IMR-90 (cell line): Measurements from ENCODE around the gene SPACA7.

Experiments
- POLR2A ChIP-seq: IDR thresholded peaks from 2 replicates; pipeline ENCODE4 v1.6.1; 2012; ENCODE audit warnings: mild to moderate bottlenecking, low read depth, low read length
- SMC3 ChIP-seq: fragments of 150-350 bp; IDR thresholded peaks from 2 replicates; pipeline ENCODE4 v1.6.1; 2016; ENCODE audit warnings: low read depth, mild to moderate bottlenecking, antibody characterized with exemption, low read length, moderate library complexity
- TF ChIP-seq, protein P1 (sequence below): conservative IDR thresholded peaks from 2 replicates; pipeline ENCODE4 v1.5.1; 2012; ENCODE audit warnings: mild to moderate bottlenecking, low read depth, low read length, improper control_type of control experiment
- TF ChIP-seq, protein P2 (sequence below): fragments of 150-350 bp; IDR thresholded peaks from 2 replicates; pipeline ENCODE4 v1.6.1; 2017; ENCODE audit warnings: mild to moderate bottlenecking, antibody characterized with exemption, low read length, low read depth

DNA sequence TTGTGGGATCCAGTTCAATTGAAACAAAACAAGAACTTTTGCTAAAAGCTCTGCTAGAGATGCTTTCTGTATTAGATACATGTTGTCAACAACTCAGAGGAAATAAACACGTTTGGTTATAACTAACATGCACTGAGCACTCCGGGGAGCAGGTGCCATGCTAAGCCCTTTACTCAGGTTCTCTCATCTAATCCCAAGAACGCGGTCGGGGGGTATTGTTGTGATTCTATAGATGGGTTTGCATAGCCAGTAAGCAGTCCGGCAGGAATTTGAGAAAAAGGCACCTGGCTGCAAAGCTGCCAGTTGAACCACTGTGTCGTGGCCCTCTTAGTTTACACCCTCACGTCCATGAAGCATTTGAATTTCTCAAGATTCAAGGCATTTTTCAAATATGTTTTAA, 24.3 kb upstream of the SPACA7 start:
- TF ChIP-seq, protein P1, sequence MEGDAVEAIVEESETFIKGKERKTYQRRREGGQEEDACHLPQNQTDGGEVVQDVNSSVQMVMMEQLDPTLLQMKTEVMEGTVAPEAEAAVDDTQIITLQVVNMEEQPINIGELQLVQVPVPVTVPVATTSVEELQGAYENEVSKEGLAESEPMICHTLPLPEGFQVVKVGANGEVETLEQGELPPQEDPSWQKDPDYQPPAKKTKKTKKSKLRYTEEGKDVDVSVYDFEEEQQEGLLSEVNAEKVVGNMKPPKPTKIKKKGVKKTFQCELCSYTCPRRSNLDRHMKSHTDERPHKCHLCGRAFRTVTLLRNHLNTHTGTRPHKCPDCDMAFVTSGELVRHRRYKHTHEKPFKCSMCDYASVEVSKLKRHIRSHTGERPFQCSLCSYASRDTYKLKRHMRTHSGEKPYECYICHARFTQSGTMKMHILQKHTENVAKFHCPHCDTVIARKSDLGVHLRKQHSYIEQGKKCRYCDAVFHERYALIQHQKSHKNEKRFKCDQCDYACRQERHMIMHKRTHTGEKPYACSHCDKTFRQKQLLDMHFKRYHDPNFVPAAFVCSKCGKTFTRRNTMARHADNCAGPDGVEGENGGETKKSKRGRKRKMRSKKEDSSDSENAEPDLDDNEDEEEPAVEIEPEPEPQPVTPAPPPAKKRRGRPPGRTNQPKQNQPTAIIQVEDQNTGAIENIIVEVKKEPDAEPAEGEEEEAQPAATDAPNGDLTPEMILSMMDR = no peak
- TF ChIP-seq POLR2A = no peak
- TF ChIP-seq, protein P2, sequence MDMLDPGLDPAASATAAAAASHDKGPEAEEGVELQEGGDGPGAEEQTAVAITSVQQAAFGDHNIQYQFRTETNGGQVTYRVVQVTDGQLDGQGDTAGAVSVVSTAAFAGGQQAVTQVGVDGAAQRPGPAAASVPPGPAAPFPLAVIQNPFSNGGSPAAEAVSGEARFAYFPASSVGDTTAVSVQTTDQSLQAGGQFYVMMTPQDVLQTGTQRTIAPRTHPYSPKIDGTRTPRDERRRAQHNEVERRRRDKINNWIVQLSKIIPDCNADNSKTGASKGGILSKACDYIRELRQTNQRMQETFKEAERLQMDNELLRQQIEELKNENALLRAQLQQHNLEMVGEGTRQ = no peak
- no peak for TF ChIP-seq SMC3
